SK-MEL-5 (cell line): Measurements from ENCODE around the gene OLIG2. TPM values are rescaled to one million over a fixed set of nuclear protein-coding genes. Genes with fewer than 3 reads are reported as not detected.

ENCODE experiments used
- DNase-seq: peaks from one replicate; pipeline ENCODE4 v3.0.0-alpha.2; 2016; ENCODE audit warnings: low read depth, low spot score
- in situ Hi-C: cut with HindIII; loops from 2 replicates; pipeline ENCODE4 v1.10.0; 2016; ENCODE audit warnings: low sequenced_read_pairs, high pct_unique_total_duplicates, low pct_unique_long_range_greater_than_20kb
- total RNA-seq: library from RNA; depleted of rRNA; stranded (reverse); fragments of >200 nt; shearing (Covaris generic); gene quantifications from 2 replicates; pipeline ENCODE4 v1.2.3, GENCODE V29; 2014; rRNA removed

Gene OLIG2
- total RNA-seq, 1 experiment from 2014 or later: 25.8 TPM

GRCh38 chr21:33070998-33071769 is 45.4 kb downstream of the OLIG2 start:
- in situ Hi-C loops: no loop called here
- no peak for DNase-seq

DNA sequence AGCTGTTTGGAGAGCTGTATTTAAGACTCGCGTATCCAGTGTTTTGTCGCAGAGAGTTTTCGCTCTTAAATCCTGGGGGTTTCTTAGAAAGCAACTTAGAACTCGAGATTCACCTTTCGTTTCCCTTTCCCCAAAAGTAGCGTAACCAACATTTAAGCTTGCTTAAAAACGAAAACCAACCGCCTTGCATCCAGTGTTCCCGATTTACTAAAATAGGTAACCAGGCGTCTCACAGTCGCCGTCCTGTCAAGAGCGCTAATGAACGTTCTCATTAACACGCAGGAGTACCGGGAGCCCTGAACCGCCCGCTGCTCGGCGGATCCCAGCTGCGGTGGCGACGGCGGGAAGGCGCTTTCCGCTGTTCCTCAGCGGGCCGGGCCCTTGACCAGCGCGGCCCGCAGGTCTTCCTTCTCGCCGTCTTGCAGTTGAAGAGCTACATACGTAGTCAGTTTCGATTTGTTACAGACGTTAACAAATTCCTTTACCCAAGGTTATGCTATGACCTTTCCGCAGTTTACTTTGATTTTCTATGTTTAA is 46.1 kb downstream of the OLIG2 start:
- in situ Hi-C loops: no loop called here

GRCh38 chr21:33073636-33074035 is 47.9 kb downstream of the OLIG2 start:
- DNase-seq: no peak
- in situ Hi-C loops: no loop called here

More for the DNA sequence above, 46.1 kb downstream of the OLIG2 start:
- no peak for DNase-seq

GRCh38 chr21:33075128-33075527 is 49.4 kb downstream of the OLIG2 start:
- no peak for DNase-seq
- in situ Hi-C loops: no loop called here

GRCh38 chr21:33075596-33076195 is 50.0 kb downstream of the OLIG2 start:
- in situ Hi-C loops: no loop called here
- no peak for DNase-seq

DNA sequence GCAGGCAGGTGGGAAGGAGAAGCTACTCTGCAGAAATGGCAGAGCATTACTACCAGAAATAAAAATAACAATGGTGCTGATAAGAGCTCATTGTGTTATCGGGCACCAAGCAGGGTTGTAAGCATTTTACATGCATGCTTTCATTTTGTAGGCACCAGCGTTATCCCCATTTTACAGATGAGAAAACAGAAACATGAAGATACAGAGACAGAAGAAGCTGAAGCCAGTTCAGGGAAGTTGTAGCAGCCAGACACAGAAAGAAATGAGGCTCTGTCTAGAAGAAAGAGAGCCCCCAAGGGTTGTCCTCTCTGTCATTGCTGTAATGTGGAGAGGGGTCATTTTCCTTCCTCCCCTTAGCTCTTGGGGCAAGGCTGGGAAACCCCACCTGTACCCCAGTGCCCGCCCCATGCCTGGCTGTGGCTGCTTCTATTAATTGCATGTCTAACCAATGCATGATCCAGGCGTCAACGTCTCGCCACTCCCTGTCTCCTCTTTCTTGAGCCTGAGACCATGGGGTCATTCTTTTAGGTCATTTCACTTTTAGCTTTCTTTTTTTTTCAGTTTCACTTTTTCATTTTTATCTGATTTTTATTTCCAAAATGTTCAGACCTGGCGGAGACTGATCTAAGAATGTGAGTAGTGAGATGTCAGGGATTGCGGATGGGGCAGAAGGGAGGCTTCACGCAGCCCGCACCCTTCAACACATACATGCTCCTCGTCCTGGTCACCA is 51.0 kb downstream of the OLIG2 start:
- no peak for DNase-seq
- in situ Hi-C loops: no loop called here

Other genes with a start within 250 kb of the OLIG2 start
- 0.96 and 1.5 TPM in 2 replicates for gene OLIG1, start 44.2 kb downstream of the OLIG2 start, total RNA-seq
- 7.9 and 11.9 TPM in 2 replicates for gene IFNAR2, start 204.0 kb downstream of the OLIG2 start, total RNA-seq
- gene IL10RB, start 240.4 kb downstream of the OLIG2 start, total RNA-seq: 30.0 and 32.5 TPM in 2 replicates